SHP77 (cell line): ENCODE results near the gene RASD2.
"Not testable (repeated sequence)": the region's sequence is repeated elsewhere in the genome, so short reads cannot be mapped to it uniquely, and the experiment has no call there.

ENCODE experiments used
- DNase-seq, 2 experiments: peaks; one replicate each; lab custom pipeline; 2025; lab: John Stamatoyannopoulos, UW

Gene RASD2, protein sequence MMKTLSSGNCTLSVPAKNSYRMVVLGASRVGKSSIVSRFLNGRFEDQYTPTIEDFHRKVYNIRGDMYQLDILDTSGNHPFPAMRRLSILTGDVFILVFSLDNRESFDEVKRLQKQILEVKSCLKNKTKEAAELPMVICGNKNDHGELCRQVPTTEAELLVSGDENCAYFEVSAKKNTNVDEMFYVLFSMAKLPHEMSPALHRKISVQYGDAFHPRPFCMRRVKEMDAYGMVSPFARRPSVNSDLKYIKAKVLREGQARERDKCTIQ

DNA sequence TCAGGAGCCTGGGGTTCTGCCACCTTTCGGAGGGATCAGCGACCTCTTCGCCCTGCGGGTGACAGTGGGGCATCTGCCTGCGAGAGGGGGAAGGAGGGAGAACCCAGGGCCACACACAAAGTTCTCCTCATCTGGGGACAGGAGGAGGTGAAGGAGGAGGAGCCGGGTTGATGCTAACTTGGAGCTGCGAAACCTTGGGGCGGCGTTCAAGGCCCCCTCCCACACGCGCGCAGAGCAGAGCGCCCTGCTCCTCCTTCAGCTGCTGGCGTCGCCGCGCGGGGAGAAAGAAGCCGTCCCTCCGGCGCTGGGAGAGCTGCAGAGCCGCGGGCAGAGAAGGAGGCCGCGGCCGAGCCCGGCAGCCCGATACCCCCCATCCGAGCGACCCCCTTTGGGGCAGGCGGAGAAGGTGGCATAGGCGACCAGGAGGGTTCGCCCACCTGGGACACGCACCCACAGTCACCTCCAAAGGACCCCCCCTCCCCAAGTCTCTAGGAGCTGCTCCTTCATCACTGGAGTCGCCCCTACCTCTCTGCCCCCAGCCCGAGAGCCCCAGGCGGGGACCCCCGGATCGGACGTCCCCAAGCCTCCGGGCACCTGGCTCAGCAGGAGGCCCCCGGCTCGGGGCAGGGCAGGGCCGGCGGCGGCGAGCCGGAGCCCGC, at the start of gene RASD2:
RASD2 (plus strand) TSS at position 237 of the 659 bp plus-strand sequence. CDS start 5,979 bp downstream, outside the sequence.
- DNase-seq: no peak

DNA sequence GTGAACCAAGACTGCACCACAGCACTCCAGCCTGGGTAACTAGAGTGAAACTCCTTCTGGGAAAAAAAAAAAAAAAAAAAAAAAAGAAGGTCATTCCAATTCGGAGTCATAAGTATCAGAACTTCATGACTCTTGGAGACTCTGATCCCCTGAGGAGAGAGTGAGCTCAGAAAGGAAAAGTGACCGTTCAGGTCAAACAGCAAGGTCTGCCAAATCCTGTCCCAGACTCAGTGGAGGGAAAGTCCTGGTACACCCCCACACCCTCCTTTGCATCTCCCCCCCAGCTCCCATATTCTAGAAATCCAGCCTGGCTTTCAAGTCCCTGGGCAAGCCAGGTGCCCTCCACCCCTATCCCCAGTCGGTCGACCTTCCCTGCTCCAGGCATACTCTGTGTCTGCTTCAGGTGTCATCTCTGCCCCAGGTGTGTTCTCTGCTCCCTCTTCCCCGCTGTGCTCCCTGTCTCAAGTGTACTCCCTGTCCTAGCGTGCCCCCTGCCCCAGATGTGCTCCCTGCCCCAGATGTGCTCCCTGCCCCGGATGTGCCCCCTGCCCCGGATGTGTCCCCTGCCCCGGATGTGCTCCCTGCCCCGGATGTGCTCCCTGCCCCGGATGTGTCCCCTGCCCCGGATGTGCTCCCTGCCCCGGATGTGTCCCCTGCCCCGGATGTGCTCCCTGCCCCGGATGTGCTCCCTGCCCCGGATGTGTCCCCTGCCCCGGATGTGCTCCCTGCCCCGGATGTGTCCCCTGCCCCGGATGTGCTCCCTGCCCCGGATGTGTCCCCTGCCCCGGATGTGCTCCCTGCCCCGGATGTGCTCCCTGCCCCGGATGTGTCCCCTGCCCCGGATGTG, 49.3 kb upstream of the RASD2 start:
- not testable (repeated sequence) for DNase-seq

DNA sequence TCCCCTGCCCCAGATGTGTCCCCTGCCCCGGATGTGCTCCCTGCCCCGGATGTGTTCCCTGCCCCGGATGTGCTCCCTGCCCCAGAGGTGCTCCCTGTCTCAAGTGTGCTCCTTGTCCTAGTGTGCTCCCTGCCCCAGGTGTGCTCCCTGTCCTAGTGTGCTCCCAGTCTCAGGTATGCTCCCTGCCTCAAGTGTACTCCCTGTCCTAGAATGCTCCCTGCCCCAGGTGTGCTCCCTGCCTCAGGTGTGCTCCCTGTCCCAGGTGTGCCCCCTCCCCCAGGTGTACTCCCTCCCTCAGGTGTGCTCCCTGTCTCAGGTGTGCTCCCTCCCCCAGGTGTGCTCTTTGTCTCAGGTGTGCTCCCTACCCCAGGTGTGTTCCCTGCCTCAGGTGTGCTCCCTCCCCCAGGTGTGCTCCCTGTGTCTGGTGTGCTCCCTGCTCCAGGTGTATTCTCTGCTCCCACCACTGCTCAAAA, 48.7 kb upstream of the RASD2 start:
- DNase-seq: no peak

DNA sequence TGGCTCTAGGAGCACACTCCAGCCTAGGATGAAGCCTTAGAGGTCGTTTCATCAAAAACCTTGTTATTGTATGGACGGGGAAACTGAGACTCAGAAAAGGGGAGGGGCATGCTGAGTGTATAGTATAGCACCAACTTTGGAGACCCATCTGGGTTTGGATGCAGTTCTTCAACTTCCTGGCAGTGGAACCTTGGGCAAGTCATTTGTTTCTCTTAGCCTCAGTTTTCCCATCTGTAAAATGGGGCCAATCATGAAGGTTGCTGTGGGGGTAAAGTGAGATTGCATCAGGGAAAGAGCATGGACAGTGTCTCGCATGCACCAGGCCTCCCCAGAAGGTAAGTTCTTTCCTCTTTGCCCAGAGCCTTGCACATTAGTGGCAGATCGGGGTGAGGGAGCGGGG, 47.6 kb upstream of the RASD2 start:
- no peak for DNase-seq

DNA sequence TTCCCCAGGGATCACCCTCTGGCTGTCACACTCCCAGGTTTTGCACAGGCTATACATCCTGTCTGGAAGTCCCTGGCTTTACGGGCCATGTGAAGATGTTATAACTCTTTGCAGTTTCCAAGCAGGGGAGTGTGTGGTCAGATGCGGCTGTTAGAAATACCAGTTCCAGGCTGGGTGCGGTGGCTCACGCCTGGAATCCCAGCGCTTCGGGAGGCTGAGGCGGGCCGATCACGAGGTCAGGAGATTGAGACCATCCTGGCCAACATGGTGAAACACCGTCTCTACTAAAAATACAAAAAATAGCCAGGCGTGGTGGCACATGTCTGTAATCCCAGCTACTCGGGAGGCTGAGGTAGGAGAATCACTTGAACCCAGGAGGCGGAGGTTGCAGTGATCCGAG, 44.9 kb upstream of the RASD2 start:
- DNase-seq: not testable (repeated sequence)

DNA sequence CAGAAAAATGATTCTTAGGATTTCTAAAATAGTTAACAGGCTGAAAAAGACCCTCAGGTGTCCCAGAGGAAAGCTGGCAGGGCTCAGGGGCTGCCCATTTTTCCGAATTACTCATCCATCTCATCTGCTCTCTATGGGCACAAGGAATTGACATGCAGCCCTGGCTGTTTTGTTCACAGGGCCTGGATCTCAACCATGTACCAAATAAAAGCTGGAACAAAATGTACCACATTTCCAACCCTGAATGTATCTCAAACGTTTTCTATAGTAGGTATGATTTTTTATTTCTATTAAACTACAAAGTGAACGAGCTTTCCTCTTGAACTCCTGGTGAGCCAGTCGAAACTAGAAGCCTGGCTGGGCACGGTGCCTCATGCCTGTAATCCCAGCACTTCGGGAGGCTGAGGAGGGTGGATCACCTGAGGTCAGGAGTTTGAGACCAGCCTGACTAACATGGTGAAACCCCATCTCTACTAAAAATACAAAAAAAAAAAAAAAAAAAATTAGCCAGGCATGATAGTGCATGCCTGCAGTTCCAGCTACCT, 43.8 kb upstream of the RASD2 start:
- DNase-seq: no peak

DNA sequence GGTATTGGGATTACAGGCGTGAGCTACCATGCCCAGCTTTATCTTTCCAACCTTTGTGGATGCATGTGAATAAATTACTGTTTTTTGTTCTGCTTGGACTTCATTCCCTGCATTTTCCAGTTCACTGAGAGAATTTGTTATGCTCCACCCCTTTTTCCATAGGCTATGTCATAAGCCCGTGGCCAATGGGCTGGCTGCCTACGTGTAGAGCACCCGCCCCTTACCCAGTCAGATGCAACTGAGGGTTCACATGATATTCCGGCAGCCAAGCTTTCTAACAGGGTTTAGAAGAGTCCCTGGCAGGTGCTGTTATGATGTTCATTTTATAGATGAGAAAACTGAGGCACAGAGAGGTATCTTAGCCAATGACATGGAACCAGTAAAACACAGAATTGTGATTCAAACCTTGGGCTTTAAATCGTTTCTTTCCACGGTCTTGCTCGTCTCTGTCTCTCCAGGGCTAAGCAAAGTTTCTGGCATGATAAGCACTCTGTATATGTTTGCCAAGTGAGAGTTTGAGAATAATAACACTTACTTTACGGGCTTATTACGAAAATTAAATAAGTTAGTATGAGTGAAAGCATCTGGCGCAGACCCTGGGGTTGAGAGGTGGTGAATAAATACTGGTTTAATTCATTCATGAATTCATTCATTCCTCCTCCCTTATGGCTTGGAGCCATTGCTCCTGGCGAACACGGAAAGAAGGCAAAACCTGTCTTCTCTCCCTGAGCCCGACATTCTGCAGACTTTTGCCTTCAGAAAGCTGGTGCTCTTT, 42.4 kb upstream of the RASD2 start:
- DNase-seq: no peak

DNA sequence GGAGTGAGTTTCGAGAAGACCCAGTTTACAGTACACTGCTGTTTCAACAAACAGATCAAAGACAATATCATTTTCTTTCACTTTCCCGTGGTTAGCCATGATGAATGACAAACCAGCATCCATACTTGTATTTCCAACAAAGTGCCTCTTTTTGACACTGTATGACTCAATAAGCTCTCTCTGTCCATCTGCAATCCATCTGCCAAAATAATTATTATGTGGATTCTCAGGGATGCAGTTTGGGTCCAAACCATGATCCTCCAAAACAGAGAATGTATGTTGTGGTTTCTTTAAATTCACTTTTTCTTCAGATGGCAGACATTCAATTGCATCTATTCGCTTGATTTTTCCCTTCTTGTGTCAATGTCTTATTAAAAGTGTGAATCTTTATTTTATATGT, 37.8 kb upstream of the RASD2 start:
- no peak for DNase-seq

DNA sequence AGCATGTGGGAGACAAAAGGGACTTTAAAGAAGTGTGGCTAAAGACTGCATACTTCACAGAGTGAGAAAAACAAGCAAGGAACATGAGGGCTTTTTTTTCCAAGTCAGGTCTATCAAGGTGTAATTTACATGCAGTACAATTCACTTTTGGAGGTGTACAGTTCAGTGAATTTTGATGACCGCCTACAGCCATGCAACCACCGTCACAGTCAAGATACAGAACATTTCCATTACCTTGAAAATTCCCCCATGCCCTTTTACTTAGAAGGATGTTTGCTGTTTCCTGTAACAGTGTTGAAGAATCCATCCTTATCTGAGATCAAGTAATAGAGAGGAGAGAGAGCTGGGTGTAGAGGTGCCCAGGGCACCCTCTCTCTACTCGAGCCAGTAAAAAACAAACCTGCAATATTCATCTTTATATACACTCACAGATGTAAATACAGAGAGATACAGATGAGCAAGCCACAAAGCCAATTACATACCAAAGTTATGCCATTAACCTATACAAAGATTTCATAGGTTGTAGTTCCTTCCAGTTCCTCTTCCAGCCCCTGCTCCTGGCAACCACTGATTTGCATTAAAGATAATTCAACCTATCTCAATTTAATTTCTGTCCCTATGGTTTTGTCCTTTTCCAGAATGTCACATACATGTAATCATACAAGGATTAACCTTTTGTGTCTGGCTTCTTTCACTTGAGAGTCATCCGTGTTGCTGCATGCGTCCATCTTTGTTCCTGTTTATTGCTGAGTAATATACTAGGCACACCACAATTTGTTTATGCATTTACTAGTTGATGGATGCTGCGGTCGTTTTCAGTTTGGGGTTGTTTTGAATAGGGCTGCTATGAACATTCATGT, 35.0 kb upstream of the RASD2 start:
- DNase-seq: no peak

DNA sequence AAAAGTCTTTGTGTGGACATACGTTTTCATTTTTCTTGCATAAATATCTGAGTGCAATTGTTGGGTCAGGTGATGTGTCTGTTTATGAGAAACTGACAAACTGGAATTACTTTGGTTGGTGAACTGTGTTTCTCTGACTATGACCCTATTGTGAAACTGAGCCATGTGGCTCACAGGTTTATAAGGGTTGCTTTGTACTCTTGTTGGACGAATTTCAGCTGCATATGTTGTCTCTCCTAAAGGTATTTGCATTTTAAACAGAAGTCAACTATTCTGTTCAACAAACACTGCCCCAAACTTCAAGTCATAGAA, 34.4 kb upstream of the RASD2 start:
- no peak for DNase-seq

DNA sequence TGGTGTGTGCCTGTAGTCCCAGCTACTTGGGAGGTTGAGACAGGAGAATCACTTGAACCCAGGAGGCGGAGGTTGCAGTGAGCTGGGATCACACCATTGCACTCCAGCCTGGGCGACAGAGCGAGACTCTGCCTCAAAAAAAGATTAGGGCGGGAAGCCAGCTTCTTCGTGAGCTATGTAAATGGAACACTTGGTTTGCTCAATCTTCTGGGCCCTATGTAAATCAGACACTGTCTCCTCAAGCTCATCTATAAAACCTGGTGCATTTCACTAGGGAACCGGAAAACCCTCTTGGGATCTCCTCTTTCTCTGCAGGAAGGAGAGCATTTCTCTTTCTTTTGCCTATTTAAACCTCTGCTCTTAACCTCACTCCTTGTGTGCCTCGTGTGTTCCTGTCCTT, 32.8 kb upstream of the RASD2 start:
- DNase-seq: not testable (repeated sequence)

DNA sequence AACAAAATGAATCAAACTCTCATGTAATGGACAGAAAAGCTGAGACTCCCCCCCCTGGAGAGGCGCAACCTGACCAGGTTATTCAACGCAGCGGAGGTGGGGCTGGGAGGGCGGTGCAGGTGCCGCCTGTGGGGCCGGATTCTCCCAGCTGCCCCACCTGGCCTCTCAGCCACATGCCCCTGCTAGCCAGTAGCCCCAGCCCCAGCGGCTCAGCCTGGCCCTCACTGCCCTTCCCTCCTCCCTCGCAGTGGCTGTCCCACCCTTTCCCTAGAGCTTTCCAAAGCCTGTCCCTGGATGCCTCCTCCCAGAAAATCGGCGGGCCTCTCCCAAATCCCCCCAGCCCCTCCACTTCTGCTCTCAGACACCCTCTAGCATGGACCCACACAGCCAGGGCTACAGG, 31.2 kb upstream of the RASD2 start:
- DNase-seq: no peak

DNA sequence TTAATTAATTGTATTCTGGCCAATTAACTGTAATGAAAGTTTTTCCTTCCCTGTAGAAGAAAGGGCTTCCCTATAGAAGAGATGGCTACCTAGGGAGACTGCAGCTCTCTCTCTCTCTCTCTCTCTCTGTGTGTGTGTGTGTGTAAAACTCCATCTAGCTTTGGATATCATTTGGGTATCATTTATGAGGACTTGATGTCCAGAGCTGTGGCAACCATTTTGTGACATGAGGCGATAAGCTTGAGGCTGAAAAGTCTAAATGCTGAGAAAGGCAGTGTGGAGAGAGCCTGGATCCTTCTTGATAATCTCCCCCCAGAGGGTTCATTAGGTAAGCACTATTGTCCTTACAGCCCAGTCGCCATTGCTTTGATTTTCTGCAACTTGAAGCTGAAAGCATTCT, 30.7 kb upstream of the RASD2 start:
- no peak for DNase-seq

DNA sequence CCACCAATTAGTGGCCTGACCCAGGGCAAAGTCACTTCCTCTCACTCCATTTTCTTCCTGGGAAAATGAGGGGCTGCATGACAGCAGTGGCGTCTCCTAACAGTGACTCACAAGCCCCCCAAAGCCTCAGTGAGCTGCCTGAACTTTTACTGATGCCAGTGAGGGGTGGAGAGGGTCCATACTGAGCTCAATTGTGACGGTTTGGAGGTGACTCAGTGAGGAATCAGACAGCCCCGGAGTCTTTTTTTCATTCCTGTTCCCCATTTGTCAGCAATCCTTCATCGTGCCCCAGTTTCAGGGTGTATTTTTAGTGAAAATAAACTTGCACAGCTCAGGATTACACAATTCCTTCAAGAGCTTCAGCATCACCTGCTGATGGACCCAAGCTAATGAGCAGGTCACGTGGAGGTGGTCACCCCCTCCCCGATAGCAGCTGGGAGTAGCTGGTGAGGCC, 30.1 kb upstream of the RASD2 start:
- DNase-seq: no peak

DNA sequence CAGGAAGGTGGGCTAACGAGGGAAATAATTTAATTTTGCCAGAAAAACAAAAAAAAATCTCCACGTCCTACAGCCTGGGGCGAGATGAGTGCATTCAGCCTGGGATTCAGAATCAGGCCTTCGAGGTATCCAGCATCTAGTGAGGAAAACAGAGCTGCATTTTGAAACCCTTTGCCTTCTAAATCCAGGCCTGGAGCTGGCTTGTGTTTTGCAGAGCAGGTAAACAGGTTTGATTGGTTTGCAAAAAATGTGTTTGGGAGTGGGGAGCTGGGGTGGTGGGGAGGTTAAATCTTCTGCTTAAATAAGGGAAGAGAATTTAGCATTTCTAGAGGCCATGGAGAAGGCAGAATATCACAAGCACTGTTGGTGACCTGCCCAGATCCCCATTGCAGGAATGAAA, 29.7 kb upstream of the RASD2 start:
- no peak for DNase-seq

DNA sequence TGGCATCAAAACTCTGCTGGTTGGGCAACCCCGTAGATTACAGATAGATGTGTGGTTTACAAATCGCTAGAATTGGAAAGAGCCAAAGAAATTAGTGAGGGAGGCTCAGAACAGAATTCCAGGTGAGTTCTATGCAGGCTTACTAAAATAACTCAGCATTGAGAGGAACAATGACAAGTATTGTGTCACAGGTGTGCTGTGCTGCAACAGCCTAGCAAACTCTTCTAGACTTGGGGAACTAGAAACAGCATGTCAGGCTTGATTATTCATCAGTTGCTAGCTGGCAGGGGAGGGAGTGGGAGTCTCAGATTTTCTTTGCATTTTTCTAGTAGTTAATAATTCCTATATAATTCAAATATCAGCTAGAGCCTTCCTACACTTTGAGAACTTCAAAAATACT, 26.3 kb upstream of the RASD2 start:
- no peak for DNase-seq

DNA sequence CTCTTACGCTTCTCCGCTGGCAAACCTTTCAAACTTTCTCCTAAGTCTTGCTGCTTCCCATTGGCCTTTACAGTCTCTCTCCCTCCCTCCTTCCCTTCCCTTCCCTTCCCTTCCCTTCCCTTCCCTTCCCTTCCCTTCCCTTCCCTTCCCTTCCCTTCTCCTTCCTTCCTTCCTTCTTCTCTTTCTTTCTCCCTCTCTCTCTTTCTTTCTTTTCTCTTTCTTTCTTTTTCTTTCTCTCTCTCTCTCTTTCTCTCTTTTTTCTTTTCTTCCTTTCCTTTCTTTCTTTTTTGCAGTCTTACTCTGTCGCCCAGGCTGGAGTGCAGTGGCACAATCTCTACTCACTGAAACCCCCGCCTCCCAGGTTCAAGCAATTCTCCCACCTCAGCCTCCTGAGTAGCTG, 24.7 kb upstream of the RASD2 start:
- DNase-seq: not testable (repeated sequence)

DNA sequence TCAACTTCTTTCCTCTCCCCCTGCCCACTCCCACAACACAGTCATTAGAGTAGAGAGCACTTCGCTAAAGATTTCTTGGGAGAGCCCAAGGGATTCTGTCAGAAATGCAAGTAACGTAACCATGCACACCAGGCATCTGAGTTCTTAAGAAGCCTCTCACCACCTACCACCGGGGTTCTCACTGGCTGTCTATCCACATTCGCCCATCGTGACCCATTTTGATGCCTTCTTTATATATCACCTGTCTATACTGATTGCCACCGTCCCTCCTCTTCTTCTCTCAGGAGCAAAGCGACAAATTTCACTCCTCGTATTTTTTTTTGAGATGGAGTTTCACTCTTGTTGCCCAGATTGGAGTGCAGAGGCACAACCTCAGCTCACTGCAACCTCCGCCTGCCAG, 23.9 kb upstream of the RASD2 start:
- no peak for DNase-seq

DNA sequence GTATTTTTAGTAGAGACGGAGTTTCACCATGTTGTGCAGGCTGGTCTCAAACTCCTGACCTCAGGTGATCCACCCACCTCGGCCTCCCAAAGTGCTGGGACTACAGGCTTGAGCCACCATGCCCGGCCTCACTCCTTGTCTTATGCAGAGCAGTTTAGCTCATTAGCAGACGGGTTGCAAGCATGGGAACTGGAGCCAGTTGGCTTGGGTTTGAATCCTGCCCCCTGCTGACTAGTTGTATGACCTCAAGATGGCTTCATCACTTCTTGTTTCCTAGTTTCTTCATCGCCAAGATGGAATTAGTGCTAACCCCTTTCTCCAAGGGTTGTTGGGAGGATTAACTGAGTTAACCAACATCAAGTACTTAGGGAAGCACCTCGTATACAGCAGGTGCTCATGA, 23.4 kb upstream of the RASD2 start:
- no peak for DNase-seq

DNA sequence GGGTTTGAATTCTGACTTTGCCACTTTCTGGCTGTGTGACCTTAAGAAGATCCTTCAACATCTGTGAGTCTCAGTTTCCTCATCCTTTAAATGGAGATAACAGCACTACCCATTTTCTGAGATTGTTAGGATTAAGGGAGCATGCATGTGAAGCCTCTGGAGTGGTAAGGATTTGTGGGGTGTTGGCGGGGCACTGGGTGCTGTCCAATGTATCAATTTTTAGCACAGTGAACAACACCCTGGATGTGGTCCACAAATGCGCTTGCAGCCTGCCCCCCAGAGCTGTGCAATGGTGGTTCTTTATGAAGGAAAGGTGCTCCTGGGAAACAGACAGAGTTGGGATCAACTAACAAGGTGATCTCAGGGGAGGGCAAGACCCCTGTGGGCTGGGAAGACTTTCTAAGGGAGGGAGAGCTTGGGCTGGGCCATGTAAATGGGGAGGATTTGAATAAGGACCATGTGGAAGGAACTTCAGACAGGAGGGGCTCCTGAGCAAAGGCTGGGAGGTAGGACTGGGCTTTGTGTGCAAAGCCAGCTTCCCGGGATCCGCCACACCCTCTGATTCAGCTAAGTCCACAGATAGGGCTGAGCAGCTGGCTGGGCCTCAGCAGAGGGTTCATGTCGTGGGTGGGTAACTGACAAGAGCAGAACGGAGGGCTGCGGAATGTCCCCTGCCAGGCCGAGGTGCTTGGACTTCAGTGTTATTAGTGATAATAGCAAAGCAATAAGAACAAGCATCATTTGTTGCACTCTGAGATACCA, 22.7 kb upstream of the RASD2 start:
- DNase-seq: peak in 1 of 2 experiments; percentile 10
